ENCODE data around the gene NKAIN1. TPM values are rescaled to one million over a fixed set of nuclear protein-coding genes. Genes with fewer than 3 reads are reported as not detected.

The NKAIN1 gene
- total RNA-seq, 1 experiment from 2014 or later, result 1.1 TPM

DNA sequence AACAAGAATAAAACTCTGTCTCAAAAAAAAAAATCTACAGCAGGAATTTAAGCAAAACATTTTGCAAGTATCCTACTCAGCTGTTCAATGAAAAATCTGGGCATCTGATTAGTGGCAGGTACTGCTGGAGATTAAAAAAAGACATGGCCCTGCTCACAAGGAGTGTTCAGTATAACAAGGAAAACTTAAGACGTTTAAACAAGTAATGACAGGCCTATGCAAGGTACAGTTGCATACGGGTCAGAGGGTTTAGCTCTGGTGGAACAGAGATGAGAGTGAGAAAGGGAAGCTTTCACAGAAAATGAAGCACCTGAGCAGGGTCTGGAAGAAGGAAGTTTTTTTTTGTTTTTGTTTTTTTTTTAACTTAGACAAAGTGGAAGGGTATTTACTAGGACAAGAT lies 33.9 kb upstream of the NKAIN1 start:
- intact Hi-C loops (cut with micrococcal nuclease), result no loop called here
- no peak overlapping the region for H3K4me3 ChIP-seq (replicated peaks in 1 of 2; ENCODE audit: low read depth in 1 of 2, low read length in 2 of 2)
- H3K9ac ChIP-seq (ENCODE audit: low read length), result no peak overlapping the region
- ChIA-PET POLR2A (no interaction called here), RAD21 (ENCODE audit: low non-redundant PET in 1 of 2, low total read pairs in 2 of 2, uncharacterized antibody in 2 of 2, unreplicated experiment in 2 of 2) (no interaction called here), CTCF (no interaction called here)
- DNase-seq (ENCODE audit: low read depth, low spot score), result no peak
- no peak overlapping the region for H3K4me2 ChIP-seq (ENCODE audit: low read length)
- H3K79me2 ChIP-seq (ENCODE audit: insufficient read depth, low read length), result peaks cover 77% of the 10 kb centered on the region
- no peaks in the 10 kb centered on the region for H3K9me2 ChIP-seq (ENCODE audit: insufficient read depth)
- H3K36me3 ChIP-seq (ENCODE audit: control insufficient read depth in 1 of 2, insufficient read depth in 2 of 2, low read length in 2 of 2), result peaks cover 36 to 44% of the 10 kb centered on the region in 2 experiments; a peak in 3 of 4 replicates
- H2AFZ ChIP-seq (ENCODE audit: low read depth, low read length, poor library complexity, severe bottlenecking), result no peak overlapping the region
- no peak overlapping the region for H3K27ac ChIP-seq (ENCODE audit: low read depth, low read length)
- H3K9me3 ChIP-seq (ENCODE audit: control insufficient read depth in 1 of 2, insufficient read depth in 1 of 2, low read depth in 1 of 2, low read length in 2 of 2), result no peaks in the 10 kb centered on the region
- H3K4me1 ChIP-seq (ENCODE audit: control insufficient read depth in 1 of 2, insufficient read depth in 2 of 2, low read length in 2 of 2), result no peaks in the 10 kb centered on the region
- H3K27me3 ChIP-seq (ENCODE audit: insufficient read depth, low read length), result no peaks in the 10 kb centered on the region
- H4K20me1 ChIP-seq (ENCODE audit: insufficient read depth), result peaks cover 5% of the 10 kb centered on the region
- ATAC-seq, result no peak
- TF ChIP-seq ZFX (IDR thresholded peaks at IDR 0.05), result no peak
- TF ChIP-seq FOSL1 (IDR thresholded peaks at IDR 0.05; ENCODE audit: low read depth), result no peak
- no TSS peak for BruUV-seq (replicated peaks)

DNA sequence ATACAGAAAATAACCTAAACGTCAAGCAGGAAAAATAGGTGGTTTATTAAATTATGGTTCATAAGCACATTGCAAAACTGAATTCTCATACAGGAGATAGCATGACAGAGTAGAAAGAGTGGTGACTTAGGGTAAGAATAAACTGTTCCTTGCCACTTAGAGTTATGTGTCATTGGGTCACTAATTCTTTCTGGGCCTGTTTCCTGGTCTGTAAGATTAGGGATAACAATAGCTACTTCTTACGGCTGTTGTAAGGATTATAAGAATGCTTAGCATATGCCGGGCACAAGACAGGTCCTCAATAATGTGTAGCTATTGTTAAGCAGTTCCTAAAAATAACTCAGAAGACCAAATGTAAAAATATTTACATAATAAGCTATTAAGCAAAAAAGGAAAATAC lies 32.7 kb upstream of the NKAIN1 start:
- Histone ChIP-seq H3K79me2 (ENCODE audit: insufficient read depth, low read length) (peaks cover 66% of the 10 kb centered on the region), H4K20me1 (ENCODE audit: insufficient read depth) (peaks cover 5% of the 10 kb centered on the region), H3K4me3 (replicated peaks in 1 of 2; ENCODE audit: low read depth in 1 of 2, low read length in 2 of 2) (no peak overlapping the region), H3K27ac (ENCODE audit: low read depth, low read length) (no peak overlapping the region), H3K27me3 (ENCODE audit: insufficient read depth, low read length) (no peaks in the 10 kb centered on the region), H3K9me2 (ENCODE audit: insufficient read depth) (no peaks in the 10 kb centered on the region), H3K9ac (ENCODE audit: low read length) (no peak overlapping the region), H3K4me2 (ENCODE audit: low read length) (no peak overlapping the region), H3K4me1 (ENCODE audit: control insufficient read depth in 1 of 2, insufficient read depth in 2 of 2, low read length in 2 of 2) (no peaks in the 10 kb centered on the region), H3K36me3 (ENCODE audit: control insufficient read depth in 1 of 2, insufficient read depth in 2 of 2, low read length in 2 of 2) (peaks cover 25 to 45% of the 10 kb centered on the region in 2 experiments; a peak in 3 of 4 replicates), H3K9me3 (ENCODE audit: control insufficient read depth in 1 of 2, insufficient read depth in 1 of 2, low read depth in 1 of 2, low read length in 2 of 2) (no peaks in the 10 kb centered on the region), H2AFZ (ENCODE audit: low read depth, low read length, poor library complexity, severe bottlenecking) (no peak overlapping the region)
- no peak for ATAC-seq
- intact Hi-C loops (cut with micrococcal nuclease), result no loop called here
- RAD21 ChIA-PET (ENCODE audit: low non-redundant PET in 1 of 2, low total read pairs in 2 of 2, uncharacterized antibody in 2 of 2, unreplicated experiment in 2 of 2), result no interaction called here
- TF ChIP-seq SP1 (IDR thresholded peaks at IDR 0.05; ENCODE audit: low read depth) (no peak), YY1 (IDR thresholded peaks at IDR 0.05; ENCODE audit: extremely low read depth, insufficient replicate concordance, low read depth, low read length) (no peak), CBX3 (IDR thresholded peaks at IDR 0.05; ENCODE audit: low read depth) (no peak), SRF (IDR thresholded peaks at IDR 0.05; ENCODE audit: low read depth) (no peak), POLR2A (IDR thresholded peaks at IDR 0.05; ENCODE audit: borderline replicate concordance, extremely low read depth, insufficient read depth, insufficient read length) (no peak), SIN3A (IDR thresholded peaks at IDR 0.05; ENCODE audit: low read depth) (no peak)
- TF ChIP-seq, protein P1, sequence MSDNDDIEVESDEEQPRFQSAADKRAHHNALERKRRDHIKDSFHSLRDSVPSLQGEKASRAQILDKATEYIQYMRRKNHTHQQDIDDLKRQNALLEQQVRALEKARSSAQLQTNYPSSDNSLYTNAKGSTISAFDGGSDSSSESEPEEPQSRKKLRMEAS (IDR thresholded peaks at IDR 0.05), result no peak
- TF ChIP-seq, protein P2, sequence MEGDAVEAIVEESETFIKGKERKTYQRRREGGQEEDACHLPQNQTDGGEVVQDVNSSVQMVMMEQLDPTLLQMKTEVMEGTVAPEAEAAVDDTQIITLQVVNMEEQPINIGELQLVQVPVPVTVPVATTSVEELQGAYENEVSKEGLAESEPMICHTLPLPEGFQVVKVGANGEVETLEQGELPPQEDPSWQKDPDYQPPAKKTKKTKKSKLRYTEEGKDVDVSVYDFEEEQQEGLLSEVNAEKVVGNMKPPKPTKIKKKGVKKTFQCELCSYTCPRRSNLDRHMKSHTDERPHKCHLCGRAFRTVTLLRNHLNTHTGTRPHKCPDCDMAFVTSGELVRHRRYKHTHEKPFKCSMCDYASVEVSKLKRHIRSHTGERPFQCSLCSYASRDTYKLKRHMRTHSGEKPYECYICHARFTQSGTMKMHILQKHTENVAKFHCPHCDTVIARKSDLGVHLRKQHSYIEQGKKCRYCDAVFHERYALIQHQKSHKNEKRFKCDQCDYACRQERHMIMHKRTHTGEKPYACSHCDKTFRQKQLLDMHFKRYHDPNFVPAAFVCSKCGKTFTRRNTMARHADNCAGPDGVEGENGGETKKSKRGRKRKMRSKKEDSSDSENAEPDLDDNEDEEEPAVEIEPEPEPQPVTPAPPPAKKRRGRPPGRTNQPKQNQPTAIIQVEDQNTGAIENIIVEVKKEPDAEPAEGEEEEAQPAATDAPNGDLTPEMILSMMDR (IDR thresholded peaks at IDR 0.05 in 2 of 3, conservative IDR thresholded peaks at IDR 0.05 in 1 of 3; ENCODE audit: borderline replicate concordance in 1 of 3, insufficient read depth in 1 of 3, low read depth in 2 of 3, low read length in 2 of 3), result no peak
- CTCF ChIA-PET, result no interaction called here
- no TSS peak for BruUV-seq (replicated peaks)
- POLR2A ChIA-PET, result no interaction called here
- DNase-seq (ENCODE audit: low read depth, low spot score), result no peak
